ENCODE data around the gene ARL2. TPM values are rescaled to one million over a fixed set of nuclear protein-coding genes. Genes with fewer than 3 reads are reported as not detected.

The ARL2 gene
- total and polyA plus RNA-seq, 2 experiments from 2014 or later, result 115 to 155 TPM

DNA sequence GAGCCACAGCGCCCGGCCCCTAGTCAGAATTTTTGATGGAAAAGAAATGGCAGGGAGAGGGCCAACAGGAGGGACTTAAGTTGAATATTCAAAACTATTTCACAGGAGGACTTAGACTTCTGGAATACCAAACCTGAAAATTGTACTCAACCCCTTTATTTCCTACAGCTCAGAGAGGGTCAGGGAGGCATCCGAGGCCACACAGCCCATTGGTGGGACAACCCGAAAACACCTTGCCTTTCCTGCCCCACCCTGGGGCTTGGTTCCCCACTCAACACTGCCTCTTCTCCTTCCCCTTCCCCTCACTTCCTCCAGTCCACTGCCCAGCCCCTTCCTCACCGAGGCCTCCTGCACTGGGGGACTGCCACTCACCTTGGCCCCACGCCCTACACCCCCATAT is 43.0 kb downstream of the ARL2 start:
- Histone ChIP-seq H3F3A (ENCODE audit: insufficient read depth) (no peaks in the 10 kb centered on the region), H2AFZ (no peak overlapping the region), H3K27me3 (replicated peaks; ENCODE audit: insufficient read depth) (no peaks in the 10 kb centered on the region), H3K4me1 (ENCODE audit: insufficient read depth) (no peaks in the 10 kb centered on the region), H3K9me2 (ENCODE audit: insufficient read depth) (no peaks in the 10 kb centered on the region), H3K36me3 (ENCODE audit: low read depth) (no peaks in the 10 kb centered on the region), H3K9me3 (ENCODE audit: low read depth) (no peaks in the 10 kb centered on the region), H3K79me2 (ENCODE audit: insufficient read depth) (no peaks in the 10 kb centered on the region), H3K27ac (no peak overlapping the region), H3K4me3 (no peak overlapping the region), H4K20me1 (ENCODE audit: insufficient read depth) (no peaks in the 10 kb centered on the region), H3K4me2 (ENCODE audit: unreplicated experiment) (no peak overlapping the region), H3K9ac (no peak overlapping the region)
- in situ Hi-C loops (cut with MboI), result no loop called here
- TF ChIP-seq EZH2 (IDR thresholded peaks at IDR 0.05; ENCODE audit: insufficient read depth, poor library complexity, severe bottlenecking) (no peak), EZH2phosphoT487 (IDR thresholded peaks at IDR 0.05; ENCODE audit: insufficient read depth, low read depth) (no peak)
- no peak for DNase-seq
- WGBS, 2 experiments (ENCODE audit: low coverage in 1 of 2, low lambda C conversion rate in 2 of 2, missing lambda C conversion rate in 2 of 2), result 92 to 100% methylated on average over 5 to 6 of the region's 6 CpGs

DNA sequence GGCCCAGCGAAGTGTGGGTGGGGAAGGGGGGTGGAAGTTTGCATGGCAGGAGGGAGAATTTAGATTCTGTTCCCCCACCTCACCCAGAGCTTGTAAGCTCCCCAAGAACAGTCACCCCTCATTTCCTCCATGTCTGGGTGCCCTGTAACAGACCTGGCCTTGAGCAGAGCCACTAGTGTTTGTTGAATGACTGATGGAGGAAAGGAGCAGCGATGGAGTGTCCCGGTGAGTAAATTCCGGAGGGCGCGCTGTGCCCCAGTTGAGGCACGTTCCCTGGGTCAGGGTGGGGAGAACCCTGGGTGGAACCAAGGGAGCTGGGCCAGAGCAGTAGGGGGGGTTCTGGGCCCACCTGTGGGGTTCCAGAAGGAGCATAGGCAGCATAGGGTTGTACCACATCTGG is 43.6 kb downstream of the ARL2 start:
- Histone ChIP-seq H3K27me3 (replicated peaks; ENCODE audit: insufficient read depth) (no peaks in the 10 kb centered on the region), H4K20me1 (ENCODE audit: insufficient read depth) (no peaks in the 10 kb centered on the region), H3K4me1 (ENCODE audit: insufficient read depth) (no peaks in the 10 kb centered on the region), H3K9me3 (ENCODE audit: low read depth) (no peaks in the 10 kb centered on the region), H3K36me3 (ENCODE audit: low read depth) (no peaks in the 10 kb centered on the region), H3K9ac (no peak overlapping the region), H3K27ac (no peak overlapping the region), H3F3A (ENCODE audit: insufficient read depth) (no peaks in the 10 kb centered on the region), H3K4me3 (no peak overlapping the region), H3K79me2 (ENCODE audit: insufficient read depth) (no peaks in the 10 kb centered on the region), H2AFZ (no peak overlapping the region), H3K4me2 (ENCODE audit: unreplicated experiment) (no peak overlapping the region), H3K9me2 (ENCODE audit: insufficient read depth) (no peaks in the 10 kb centered on the region)
- in situ Hi-C loops (cut with MboI), result no loop called here
- no peak for DNase-seq
- TF ChIP-seq EZH2phosphoT487 (IDR thresholded peaks at IDR 0.05; ENCODE audit: insufficient read depth, low read depth), result no peak
- 65 to 70% methylated on average over 7 of the region's 7 CpGs for WGBS, 2 experiments (ENCODE audit: low coverage in 1 of 2, low lambda C conversion rate in 2 of 2, missing lambda C conversion rate in 2 of 2)

DNA sequence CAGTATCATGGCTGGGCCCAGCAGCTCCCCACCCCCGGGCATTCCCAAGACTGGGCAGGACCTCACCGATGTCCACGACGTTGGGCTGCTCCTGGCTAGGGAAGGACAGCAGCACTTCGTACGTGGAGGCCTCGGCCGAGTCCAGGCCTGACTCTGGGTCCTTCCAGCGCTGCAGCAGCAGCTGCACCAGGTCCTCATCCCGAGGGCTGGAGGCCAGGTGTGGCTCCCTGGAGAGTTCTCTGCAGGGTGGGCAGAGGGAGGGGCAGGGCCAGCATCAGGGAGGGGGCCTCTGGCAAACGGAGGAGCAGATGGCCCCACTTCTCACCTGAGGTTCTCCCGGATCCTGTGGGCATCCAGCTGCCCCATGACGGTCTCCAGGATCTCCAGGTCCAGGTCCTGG is 44.1 kb downstream of the ARL2 start:
- Histone ChIP-seq H3F3A (ENCODE audit: insufficient read depth) (no peaks in the 10 kb centered on the region), H4K20me1 (ENCODE audit: insufficient read depth) (no peaks in the 10 kb centered on the region), H3K9me2 (ENCODE audit: insufficient read depth) (no peaks in the 10 kb centered on the region), H3K4me1 (ENCODE audit: insufficient read depth) (no peaks in the 10 kb centered on the region), H3K27ac (no peak overlapping the region), H3K9me3 (ENCODE audit: low read depth) (no peaks in the 10 kb centered on the region), H3K4me2 (ENCODE audit: unreplicated experiment) (no peak overlapping the region), H3K79me2 (ENCODE audit: insufficient read depth) (no peaks in the 10 kb centered on the region), H3K9ac (no peak overlapping the region), H2AFZ (no peak overlapping the region), H3K4me3 (no peak overlapping the region), H3K36me3 (ENCODE audit: low read depth) (no peaks in the 10 kb centered on the region), H3K27me3 (replicated peaks; ENCODE audit: insufficient read depth) (no peaks in the 10 kb centered on the region)
- DNase-seq, result no peak
- WGBS, 2 experiments (ENCODE audit: low coverage in 1 of 2, low lambda C conversion rate in 2 of 2, missing lambda C conversion rate in 2 of 2), result 62 to 65% methylated on average over 12 to 13 of the region's 13 CpGs
- in situ Hi-C loops (cut with MboI), result no loop called here
- TF ChIP-seq EZH2 (IDR thresholded peaks at IDR 0.05; ENCODE audit: insufficient read depth, poor library complexity, severe bottlenecking), result no peak
- no peak for TF ChIP-seq EZH2phosphoT487 (IDR thresholded peaks at IDR 0.05; ENCODE audit: insufficient read depth, low read depth)

DNA sequence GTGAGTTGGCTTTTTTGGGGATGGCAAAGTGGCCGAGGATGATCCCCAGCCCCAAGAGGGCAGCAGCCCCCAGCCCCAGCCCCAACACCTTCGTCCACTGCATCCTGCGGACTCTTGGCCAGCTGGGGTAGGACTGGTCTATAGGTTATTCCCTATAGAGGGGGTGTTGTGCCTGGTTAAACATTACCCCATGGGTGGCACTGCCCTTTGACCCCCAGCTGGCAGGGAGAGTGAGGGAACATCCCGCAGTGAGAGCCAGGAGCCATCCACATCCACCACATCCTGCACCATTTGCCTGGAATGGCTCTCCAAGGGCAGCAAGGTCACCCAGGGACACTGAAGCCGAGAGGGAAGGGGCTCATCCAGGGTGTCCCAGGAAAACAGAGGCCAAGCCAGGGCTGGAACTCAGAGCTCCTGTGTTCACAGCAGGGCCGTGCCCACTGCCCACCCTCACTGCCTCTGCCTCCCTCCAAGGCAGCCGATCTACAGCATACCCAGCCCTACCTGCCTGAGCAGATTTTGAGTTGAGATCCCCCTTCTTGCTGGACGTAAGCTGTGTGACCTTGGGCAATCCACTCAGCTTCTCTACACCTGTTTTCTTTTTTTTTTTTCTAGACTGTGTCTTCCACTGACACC is 44.6 kb downstream of the ARL2 start, which contains the start of gene NAALADL1:
Gene NAALADL1 (minus strand): TSS at position 135 of the 636 bp plus-strand sequence. CDS start 32 bp downstream, at position 103.
- Histone ChIP-seq H3K9ac (no peak within 1 kb of the TSS), H3K4me3 (no peak within 1 kb of the TSS), H3F3A (ENCODE audit: insufficient read depth) (no peaks in the 10 kb centered on the region), H3K4me1 (ENCODE audit: insufficient read depth) (no peaks in the 10 kb centered on the region), H3K27ac (no peak within 1 kb of the TSS), H3K27me3 (replicated peaks; ENCODE audit: insufficient read depth) (no peaks in the 10 kb centered on the region), H4K20me1 (ENCODE audit: insufficient read depth) (no peaks in the 10 kb centered on the region), H3K79me2 (ENCODE audit: insufficient read depth) (no peaks in the 10 kb centered on the region), H3K4me2 (ENCODE audit: unreplicated experiment) (no peak within 1 kb of the TSS), H3K9me2 (ENCODE audit: insufficient read depth) (no peaks in the 10 kb centered on the region), H2AFZ (no peak within 1 kb of the TSS), H3K9me3 (ENCODE audit: low read depth) (no peaks in the 10 kb centered on the region), H3K36me3 (ENCODE audit: low read depth) (no peaks in the 10 kb centered on the region)
- WGBS, 2 experiments (ENCODE audit: low coverage in 1 of 2, low lambda C conversion rate in 2 of 2, missing lambda C conversion rate in 2 of 2), result 53 to 64% methylated on average over 8 of the region's 8 CpGs
- in situ Hi-C loops (cut with MboI), result no loop called here
- no peak for DNase-seq
- TF ChIP-seq EZH2 (IDR thresholded peaks at IDR 0.05; ENCODE audit: insufficient read depth, poor library complexity, severe bottlenecking) (no peak), EZH2phosphoT487 (IDR thresholded peaks at IDR 0.05; ENCODE audit: insufficient read depth, low read depth) (no peak)

DNA sequence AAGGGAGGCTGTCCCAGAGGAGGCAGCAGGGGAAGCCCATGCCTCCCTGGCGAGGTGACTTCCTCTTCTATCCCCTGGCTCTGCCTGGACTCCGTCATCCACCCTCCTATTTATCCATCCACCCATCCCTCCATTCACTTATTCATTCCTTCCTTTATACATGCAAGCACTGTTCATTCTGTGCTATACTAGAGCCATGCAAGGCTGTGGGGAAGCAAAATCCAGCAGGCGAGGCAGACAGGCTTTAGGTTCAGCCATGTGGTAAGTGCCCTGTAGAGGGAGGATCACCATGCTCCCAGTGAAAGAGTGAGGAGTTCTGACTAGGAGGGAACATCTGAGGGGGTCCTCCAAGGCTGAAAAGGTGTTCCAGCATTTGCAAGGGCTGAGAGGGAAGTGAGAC is 45.6 kb downstream of the ARL2 start:
- no peak overlapping the region for H3K4me3 ChIP-seq
- H3K9me2 ChIP-seq (ENCODE audit: insufficient read depth), result no peaks in the 10 kb centered on the region
- no peaks in the 10 kb centered on the region for H3K9me3 ChIP-seq (ENCODE audit: low read depth)
- no peak overlapping the region for H3K4me2 ChIP-seq (ENCODE audit: unreplicated experiment)
- H2AFZ ChIP-seq, result no peak overlapping the region
- H3F3A ChIP-seq (ENCODE audit: insufficient read depth), result no peaks in the 10 kb centered on the region
- in situ Hi-C loops (cut with MboI), result no loop called here
- no peak overlapping the region for H3K27ac ChIP-seq
- no peak overlapping the region for H3K9ac ChIP-seq
- no peaks in the 10 kb centered on the region for H4K20me1 ChIP-seq (ENCODE audit: insufficient read depth)
- no peaks in the 10 kb centered on the region for H3K36me3 ChIP-seq (ENCODE audit: low read depth)
- H3K4me1 ChIP-seq (ENCODE audit: insufficient read depth), result no peaks in the 10 kb centered on the region
- TF ChIP-seq EZH2 (IDR thresholded peaks at IDR 0.05; ENCODE audit: insufficient read depth, poor library complexity, severe bottlenecking), result no peak
- no peak for TF ChIP-seq EZH2phosphoT487 (IDR thresholded peaks at IDR 0.05; ENCODE audit: insufficient read depth, low read depth)
- no peaks in the 10 kb centered on the region for H3K27me3 ChIP-seq (replicated peaks; ENCODE audit: insufficient read depth)
- WGBS, 2 experiments (ENCODE audit: low coverage in 1 of 2, low lambda C conversion rate in 2 of 2, missing lambda C conversion rate in 2 of 2), result 13 to 28% methylated on average over 3 of the region's 3 CpGs
- no peak for DNase-seq
- H3K79me2 ChIP-seq (ENCODE audit: insufficient read depth), result no peaks in the 10 kb centered on the region
